ENCODE measurements around the gene STK32B.

DNA sequence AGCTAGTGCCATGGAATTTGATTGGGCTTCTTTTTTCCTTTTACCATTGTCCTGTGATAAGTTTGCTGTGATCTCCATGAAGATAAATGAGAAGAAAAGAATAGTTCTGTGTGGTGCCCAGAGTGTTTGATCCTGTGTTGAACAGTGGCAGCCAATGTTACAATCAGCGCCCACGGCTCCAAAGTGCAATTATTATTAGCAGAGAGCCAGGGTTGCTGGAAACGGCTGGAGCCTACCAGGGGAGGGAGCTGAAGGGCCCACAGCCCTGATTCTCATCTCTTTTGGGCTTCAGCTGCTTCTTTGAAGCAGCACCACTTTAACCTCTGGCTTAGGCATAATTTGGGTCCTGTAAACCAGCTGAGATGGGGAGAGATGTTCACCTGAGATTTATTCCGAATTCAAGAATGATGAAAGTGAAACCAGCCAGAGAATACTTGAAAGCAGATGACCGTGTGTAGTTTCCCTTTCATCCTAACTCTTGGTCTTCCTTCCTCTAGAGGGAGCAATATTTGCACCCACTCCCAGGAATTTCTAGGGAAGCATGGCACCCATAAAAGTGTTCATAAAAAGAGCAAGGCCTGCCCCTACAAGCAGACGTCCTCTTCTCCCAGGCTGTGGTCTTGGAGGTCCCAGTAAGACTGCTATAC lies 358.8 kb downstream of the STK32B start:
- TF ChIP-seq, protein P1, sequence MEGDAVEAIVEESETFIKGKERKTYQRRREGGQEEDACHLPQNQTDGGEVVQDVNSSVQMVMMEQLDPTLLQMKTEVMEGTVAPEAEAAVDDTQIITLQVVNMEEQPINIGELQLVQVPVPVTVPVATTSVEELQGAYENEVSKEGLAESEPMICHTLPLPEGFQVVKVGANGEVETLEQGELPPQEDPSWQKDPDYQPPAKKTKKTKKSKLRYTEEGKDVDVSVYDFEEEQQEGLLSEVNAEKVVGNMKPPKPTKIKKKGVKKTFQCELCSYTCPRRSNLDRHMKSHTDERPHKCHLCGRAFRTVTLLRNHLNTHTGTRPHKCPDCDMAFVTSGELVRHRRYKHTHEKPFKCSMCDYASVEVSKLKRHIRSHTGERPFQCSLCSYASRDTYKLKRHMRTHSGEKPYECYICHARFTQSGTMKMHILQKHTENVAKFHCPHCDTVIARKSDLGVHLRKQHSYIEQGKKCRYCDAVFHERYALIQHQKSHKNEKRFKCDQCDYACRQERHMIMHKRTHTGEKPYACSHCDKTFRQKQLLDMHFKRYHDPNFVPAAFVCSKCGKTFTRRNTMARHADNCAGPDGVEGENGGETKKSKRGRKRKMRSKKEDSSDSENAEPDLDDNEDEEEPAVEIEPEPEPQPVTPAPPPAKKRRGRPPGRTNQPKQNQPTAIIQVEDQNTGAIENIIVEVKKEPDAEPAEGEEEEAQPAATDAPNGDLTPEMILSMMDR (IDR thresholded peaks at IDR 0.05; ENCODE audit: extremely low read depth in 1 of 2, insufficient read depth in 1 of 2, low read depth in 1 of 2, low read length in 2 of 2): no peak
- TF ChIP-seq, protein P2, sequence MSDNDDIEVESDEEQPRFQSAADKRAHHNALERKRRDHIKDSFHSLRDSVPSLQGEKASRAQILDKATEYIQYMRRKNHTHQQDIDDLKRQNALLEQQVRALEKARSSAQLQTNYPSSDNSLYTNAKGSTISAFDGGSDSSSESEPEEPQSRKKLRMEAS (IDR thresholded peaks at IDR 0.05; ENCODE audit: insufficient read depth, insufficient read length): no peak
- TF ChIP-seq POLR2A (IDR thresholded peaks at IDR 0.05; ENCODE audit: low read depth, low read length) (no peak), JUN (IDR thresholded peaks at IDR 0.05; ENCODE audit: borderline replicate concordance, insufficient read depth, insufficient read length, low read depth) (no peak), EZH2 (IDR thresholded peaks at IDR 0.05; ENCODE audit: borderline replicate concordance, low read depth, low read length, severe bottlenecking) (no peak), MYC (IDR thresholded peaks at IDR 0.05; ENCODE audit: low read depth, low read length) (no peak), POLR2AphosphoS5 (IDR thresholded peaks at IDR 0.05; ENCODE audit: insufficient read depth, low read depth, low read length) (no peak), GATA2 (IDR thresholded peaks at IDR 0.05; ENCODE audit: insufficient read depth, insufficient read length, low read depth, low read length) (no peak)

Measured in endothelial cell of umbilical vein (primary cell).